ENCODE measurements around the gene DENND2C.

Gene DENND2C

DNA sequence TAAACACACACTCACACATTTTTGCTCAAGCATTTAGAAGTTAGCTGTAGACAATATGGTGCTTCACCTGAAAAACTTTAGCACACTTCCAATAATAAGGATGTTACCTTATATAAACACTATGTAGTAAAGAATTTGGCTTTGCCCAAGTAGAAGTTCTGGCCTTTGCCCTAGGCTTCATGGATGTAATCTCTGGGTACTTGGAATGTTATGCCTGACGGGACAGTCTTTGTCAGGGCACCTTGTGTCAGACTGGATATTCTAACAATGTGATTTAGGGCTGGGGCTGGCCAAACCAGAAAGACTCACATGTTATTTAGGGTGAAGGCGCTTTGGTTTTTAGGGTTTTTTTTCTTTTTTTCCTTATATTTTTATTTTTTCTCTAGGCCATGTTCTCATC, 124.1 kb downstream of the DENND2C start:
- DNase-seq (ENCODE audit: low read depth) = no peak

DNA sequence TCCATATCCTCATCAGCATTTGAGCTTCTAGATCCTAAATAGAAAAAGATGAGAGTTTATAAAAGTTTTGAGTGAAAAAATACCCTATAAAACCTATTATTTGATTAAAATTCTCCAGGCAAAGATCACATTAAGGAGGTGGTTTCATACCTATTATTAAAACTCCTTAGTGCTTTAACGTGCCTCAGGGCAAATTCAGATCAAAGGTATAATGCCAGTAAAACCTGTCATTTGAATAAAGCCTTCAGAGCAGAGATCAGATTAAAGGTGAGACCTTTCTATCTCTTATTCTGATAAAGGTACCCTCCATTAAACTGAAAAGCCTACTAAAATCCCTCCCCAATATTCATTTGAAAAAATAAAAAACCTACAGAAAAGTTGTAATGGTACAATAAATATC, 124.5 kb downstream of the DENND2C start:
- DNase-seq (ENCODE audit: low read depth) = no peak

DNA sequence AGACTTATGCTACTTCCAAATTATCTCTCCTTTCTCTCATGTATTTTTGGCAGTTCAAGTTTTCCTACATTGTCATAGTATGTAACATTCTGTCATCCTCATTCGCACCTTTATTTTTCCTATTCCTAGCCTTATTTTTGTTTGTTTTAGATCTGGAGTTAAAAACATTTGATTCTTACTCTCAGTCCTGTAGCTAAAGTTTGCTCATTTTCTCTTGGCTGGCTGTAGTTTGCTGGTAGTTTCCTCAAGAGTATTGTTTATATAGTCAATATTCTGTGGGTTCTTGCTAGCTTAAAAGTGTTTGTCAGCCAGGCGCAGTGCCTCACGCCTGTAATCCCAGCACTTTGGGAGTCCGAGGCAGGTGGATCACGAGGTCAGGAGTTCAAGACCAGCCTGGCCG, 129.0 kb downstream of the DENND2C start:
- DNase-seq (ENCODE audit: low read depth) = no peak

DNA sequence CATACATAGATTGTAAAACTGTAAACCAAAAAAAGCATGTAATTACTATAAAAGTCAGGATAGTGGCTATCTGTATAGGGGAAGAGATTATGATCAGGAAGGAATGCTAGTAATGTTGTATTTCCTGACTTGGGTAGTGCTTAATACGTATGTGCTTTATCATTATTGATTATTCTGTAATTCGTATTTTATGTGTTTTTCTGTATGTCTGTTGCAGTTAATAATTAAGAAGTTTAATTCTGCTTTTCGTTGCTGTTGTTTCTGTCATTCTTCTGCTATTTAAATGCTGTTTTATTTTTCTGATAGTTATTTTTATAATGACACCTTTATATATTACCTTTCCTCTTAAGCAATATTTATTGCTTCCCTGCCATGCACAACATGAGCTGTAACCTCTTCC, 129.6 kb downstream of the DENND2C start:
- DNase-seq (ENCODE audit: low read depth) = no peak

DNA sequence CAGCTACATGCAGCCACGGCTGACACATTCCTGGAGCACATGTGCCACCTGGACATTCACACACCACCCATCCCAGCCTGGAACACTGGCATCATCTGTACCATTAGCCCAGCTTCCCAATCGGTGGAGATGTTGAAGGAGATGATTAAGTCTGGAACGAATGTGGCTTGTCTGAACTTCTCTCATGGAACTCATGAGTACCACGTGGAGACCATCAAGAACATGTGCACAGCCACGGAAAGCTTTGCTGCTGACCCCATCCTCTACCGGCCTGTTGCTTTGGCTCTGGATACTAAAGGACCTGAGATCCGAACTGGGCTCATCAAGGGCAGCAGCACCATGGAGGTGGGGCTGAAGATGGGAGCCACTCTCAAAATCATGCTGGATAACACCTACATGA, 133.8 kb downstream of the DENND2C start:
- no peak for DNase-seq (ENCODE audit: low read depth)

DNA sequence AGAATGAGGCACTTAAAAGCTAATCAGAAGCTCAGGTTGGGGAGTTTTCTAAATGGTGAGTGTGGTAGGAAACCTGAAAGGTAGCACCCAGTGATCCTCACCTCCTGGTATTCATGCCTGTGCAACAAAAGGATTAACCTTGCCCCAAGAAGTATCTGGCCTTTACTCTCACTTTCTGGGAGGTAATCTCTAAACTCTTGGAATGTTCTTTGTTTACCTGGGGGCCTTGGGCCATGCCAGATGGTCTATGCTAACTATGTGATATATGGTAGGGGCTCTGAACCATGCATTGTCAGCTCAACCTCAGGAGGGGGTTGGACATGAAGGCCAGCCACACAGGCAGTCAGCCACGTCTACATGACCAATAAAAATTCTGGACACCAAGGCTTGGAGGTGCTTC, 134.4 kb downstream of the DENND2C start:
- no peak for DNase-seq (ENCODE audit: low read depth)

All from fibroblast of the conjunctiva (primary cell).